ENCODE results near the gene TPH1.
"Not testable (repeated sequence)": the region's sequence is repeated elsewhere in the genome, so short reads cannot be mapped to it uniquely, and the experiment has no call there.

The TPH1 gene

DNA sequence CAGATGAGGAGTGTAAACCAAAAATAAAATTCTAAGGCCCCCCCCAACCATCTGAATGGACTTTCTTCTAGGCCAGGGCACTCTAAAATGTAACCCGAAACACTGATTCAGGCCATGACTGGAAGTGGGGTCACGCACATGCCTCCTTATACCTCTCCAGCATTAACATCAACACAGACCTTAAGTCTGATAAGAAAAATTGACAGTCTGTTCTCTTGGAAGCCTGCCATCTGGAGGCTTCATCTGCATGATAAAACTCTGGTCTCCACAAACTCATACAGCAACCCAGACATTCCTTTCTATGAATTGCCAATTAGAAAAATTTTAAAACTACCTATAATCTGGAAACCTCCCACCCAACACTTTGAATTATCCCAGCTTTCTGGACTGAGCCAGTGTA lies 29.3 kb downstream of the TPH1 start:
- DNase-seq, result no peak

DNA sequence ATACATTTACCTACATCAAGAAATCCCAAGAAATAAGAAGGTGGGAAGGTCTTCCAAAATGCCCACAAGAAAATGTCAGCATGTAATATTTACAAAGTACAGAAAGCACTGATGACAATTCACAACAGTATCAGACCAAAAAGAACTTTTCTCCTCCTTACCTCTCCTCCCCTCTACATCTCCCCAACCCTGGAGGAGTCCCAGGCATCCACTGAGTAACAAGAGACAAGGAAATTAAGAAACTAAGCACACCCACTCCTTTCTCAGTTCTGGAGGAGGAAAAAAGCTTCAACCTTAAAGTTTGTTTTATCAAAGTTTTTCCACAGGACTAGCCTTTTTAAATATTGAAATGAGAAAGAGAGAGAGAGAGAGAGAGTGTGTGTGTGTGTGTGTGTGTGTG lies 31.2 kb downstream of the TPH1 start:
- no peak for DNase-seq

DNA sequence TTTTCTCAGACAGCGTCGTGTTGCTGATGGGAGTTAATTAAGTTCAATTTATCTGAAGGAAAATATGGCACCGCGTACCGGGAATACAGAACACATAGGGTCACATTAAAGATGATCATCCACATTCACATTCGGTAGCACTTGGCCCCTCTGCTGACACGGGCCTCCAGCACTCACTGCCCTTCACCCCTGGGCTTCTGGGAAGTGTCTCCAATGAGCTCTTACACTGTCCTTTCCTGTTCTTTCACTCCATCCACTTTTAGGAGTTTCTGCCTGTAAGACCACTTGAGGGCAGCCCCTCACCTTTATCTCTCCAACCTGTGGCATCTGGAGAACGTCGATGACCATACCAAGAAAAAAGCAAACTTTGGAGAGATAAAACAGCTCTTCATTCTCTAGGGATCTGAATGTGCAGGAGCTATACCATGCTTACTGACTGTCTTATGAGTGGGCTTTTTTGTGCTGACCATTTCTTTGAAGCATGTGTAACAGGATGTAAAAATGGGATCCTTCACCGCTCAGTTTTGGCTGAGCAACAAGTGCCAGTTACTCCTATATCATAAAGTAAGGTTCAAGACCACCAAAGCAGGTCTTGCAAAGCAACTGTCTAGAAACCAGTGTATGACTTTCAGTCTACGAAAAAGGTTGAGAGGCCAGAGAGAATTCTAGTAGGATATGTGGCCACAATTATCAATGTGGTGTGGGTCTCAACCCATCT lies 32.1 kb downstream of the TPH1 start:
- DNase-seq, result peak; percentile 24

GRCh38 chr11:18012906-18013781 lies 32.9 kb downstream of the TPH1 start, which contains the start of gene SERGEF:
TSS of gene SERGEF (minus strand) at chr11:18013047. CDS start at chr11:18013010, 37 bp downstream.
- peak; percentile 88 for DNase-seq

- DNase-seq, result peak; percentile 38
Measured at GRCh38 chr11:18012122-18012905, 33.8 kb downstream of the TPH1 start.

GRCh38 chr11:18011633-18012032 lies 34.4 kb downstream of the TPH1 start:
- no peak for DNase-seq

DNA sequence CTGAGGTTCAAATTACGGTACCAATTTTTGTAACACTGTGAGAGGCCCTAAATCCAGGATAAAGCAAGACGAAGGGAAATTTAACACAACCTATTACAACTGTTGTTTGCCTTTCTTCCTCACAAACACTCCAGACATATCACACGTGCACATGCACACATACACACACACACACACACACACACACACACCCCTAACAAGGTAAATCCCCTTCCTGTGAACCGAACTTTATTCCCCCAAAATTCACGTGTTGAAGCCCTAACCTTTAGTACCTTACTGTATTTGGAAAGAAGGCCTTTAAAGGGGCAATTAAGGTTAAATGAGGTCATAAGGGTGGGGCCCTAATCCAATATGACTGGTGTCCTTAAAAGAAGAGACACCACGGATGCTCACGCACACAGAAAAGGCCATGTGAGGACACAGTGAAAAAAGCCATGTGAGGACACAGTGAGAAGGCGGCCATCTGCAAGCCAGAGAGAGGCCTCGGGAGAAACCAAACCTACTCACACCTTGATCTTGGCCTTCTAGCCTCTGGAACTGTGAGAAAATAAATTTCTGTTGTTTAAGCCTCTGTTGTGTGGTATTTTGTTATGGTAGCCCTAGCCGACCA lies 35.0 kb downstream of the TPH1 start:
- DNase-seq, result no peak

DNA sequence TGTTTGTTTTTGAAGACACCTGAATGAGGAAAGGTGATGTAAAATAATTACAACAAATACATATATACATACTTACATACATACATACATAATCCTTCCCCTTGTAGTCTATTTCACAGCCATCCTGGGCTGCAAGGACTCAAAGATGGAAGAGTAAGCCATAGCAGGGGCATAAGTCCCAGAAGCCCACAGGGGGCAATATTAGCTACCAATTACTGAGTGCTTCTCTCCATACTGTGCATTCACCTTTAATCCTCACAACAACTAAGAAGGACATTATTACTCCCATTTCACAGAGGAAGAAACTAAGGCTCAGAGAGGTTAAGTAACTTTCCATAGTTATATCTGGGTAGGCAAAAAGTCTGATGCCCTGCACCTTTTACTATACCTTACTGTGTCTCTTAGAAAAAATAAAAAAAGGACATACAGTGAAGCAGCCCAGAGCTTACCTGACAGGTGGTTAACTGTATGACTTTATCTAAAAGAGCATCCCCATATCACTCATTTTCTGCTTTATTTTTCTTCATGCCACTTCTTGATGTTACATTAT lies 35.9 kb downstream of the TPH1 start:
- DNase-seq, result no peak

DNA sequence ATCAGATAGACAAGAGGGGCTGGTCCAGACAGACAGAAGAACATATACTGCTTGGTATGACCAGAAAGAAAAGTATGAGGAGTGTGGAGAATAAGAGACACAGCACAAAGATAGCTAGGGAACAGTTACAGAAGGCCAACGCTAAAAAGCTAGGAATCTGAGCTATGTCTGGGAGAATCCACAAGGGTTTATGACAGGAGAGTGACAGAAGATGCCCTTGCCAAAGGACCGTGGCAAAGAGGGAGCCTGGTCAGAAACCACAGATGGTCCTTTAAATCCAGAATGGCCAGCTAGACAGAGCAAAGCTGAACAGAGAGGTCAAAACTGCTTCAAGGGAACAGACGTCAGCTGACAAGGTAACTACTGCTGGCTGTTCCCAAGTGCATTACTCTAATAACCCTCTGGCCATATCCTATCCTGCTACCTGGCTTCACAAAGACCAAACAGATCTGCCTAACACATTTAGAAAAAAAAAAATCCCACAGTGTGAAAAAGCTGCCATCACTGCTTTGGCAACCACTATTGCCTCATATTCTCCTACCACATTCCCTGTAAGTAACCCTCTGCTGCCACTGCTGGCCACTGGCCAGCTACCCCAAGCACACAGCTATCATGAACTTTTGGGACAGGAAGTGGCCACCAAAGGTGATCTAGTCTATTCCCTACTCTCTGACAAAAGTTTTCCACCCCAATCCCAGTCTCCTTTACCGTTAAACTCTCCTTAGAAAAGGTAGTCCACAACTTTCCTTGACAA lies 40.5 kb downstream of the TPH1 start:
- no peak for DNase-seq

DNA sequence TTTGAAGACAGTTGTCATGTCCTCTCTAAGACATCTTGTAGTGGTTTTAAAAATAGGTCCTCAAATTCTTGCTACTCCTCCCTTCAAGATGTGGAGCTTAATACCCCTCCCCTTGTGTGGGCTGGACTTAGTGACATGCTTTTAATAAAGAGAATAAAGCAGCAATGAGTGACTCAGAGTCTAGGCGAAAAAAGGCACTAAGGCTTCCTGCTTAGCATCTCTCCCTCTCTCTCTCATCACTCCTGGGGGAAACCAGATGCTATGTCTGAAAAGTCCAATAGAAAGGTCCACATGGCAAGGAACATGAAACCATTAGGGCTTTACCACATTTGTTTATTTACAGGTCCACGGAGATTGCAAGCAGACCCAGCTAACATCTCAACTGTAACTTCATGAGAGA lies 44.9 kb downstream of the TPH1 start:
- DNase-seq, result no peak

GRCh38 chr11:18000760-18001159 lies 45.3 kb downstream of the TPH1 start:
- no peak for DNase-seq

DNA sequence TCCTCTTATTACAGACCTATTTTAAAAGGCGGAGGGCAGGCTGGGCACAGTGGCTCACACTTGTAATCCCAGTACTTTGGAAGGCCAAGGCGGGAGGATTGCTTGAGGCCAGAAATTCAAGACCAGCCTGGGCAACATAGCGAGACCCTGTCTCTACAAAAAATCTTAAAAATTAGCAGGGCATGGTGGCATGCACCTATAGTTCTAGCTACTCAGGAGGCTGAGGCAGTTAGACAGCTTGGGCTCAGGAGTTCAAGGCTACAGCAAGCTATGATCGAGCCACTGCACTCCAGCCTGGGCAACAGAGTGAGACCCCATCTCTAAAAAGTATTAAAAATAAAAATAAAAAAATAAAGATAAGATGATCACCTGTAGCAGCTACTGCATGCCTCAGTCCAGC lies 45.9 kb downstream of the TPH1 start:
- DNase-seq, result not testable (repeated sequence)

Measured in NCI-H526 treated with DMSO at 0.1 percent for 48 hours (cell line).